Stimulated activated CD4-positive, alpha-beta T cell treated with anti-CD3 and anti-CD28 coated beads, Interleukin-1b, Interleukin-23, amount 100 ng/mL, for 4 hours (primary cell): Measurements from ENCODE around the gene EPB41L4A.
"Not testable (repeated sequence)": the region's sequence is repeated elsewhere in the genome, so short reads cannot be mapped to it uniquely, and the experiment has no call there.

Source experiments
- DNase-seq, 2 donors: peaks; one replicate each; pipeline ENCODE4 v3.0.0-alpha.2; 2020; ENCODE audit warnings: low read depth in 2 of 2

The EPB41L4A gene

DNA sequence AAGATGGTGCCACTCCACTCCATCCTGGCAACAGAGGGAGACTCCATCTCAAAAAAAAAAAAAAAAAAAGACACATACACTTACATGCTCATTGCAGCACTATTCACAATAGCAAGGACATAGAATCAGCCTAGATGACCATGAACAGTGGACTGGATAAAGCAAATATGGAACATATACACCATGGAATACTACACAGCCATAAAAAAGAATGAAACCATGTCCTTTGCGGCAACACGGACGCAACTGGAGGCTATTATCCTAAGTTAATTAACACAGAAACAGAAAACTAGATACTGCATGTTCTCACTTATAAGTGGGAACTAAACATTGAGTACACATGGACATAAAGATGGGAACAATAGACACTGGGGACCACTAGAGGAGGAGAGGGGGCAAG is 210.9 kb downstream of the EPB41L4A start:
- not testable (repeated sequence) for DNase-seq

- DNase-seq: no peak
Measured at GRCh38 chr5:112205846-112206245, 213.2 kb downstream of the EPB41L4A start.

GRCh38 chr5:112203229-112203628 is 215.8 kb downstream of the EPB41L4A start:
- DNase-seq: no peak

DNA sequence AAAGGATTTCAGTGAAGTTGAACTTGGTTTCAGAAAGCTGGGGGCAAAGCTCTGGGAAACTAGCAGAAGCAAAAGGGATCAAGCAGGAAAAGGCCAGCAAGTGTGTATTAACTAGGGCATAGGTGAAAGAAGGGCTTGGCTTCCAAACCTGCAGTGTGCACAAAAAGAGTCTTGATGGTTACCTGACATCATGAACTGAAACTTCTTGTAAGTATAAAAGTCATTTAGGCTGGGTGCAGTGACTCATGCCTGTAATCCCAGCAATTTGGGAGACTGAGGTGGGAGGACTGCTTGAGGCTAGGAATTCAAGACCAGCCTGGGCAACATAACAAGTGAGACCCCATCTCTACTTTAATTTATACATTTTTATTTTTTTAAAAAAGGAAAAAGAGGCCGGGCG is 216.4 kb downstream of the EPB41L4A start:
- no peak for DNase-seq

DNA sequence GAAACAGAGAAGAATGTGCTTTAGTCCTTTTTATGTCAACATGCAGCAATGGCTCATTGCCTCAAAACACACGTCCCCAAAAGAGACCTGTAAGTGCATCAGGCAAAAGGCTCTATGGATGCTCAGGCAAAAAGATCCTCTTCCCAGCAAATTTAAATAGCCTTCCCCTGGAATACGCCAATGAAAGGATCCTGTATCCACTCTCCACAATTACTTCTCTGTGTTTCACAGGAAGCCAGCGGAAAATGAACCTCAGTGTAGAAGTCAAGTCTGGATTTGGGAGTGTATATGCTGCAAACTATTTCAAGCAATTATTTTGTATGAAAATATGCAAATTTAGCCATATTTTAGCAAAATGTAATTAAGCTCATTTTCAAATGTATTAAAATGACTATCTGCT is 217.9 kb downstream of the EPB41L4A start:
- DNase-seq: no peak

DNA sequence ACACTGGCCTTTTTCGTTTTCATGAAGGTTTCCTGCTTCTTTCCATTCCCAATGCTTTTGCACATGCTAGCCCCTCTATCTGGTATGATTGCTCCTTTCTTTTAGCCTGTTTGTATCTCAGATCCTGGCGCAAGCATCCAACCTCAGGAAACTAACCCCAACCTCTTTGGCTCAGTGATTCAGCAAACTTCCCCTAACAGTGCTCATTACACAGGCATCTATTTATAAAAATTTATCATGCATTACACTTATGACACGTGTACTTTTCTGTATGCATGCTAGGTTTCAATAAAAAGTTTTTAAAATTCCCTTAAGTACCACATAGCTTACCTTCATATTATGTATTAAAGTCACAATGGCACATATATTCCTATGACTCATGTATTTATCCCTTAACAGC is 218.9 kb downstream of the EPB41L4A start:
- DNase-seq: no peak

DNA sequence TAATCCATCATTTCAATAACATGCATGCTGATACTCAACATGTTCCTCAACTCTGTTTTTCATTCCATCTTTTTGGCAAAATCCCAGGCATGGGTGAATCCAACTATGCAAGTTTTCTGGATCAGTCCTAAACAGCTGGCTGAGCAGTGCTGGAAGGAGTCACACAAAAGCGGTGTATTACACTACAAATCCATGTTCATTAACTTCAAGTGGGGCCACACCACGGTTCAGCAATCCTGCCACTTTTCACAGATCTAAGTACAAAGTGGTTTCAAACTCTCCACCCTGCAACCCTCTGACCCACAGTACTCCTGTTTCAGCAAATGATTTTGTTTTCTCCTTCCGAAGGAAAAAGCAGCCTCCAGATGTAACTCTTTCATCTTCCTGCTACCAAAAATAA is 222.5 kb downstream of the EPB41L4A start:
- DNase-seq: no peak

- DNase-seq: no peak
Measured at GRCh38 chr5:112195924-112196323, 223.2 kb downstream of the EPB41L4A start.

DNA sequence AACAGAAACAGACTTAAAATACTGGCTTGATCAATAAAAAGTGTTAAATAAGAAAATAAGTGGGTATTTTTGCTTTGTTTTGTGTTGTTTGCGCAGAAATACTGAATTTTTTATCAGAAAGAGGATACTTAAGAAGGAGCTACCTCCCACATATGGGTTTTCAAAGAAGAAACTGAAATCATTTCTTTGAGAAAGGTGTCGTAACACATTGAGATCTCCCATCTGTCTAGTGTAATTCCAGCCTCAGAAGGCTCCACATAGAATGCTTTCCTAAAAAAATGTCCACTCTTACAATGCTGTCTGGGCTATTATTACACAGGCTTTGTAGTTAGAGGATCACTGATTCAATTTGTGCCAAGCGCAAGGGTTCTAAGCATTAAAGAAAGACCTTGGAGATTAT is 226.2 kb downstream of the EPB41L4A start:
- no peak for DNase-seq

- DNase-seq: no peak
Measured at GRCh38 chr5:112192072-112192471, 227.0 kb downstream of the EPB41L4A start.

- no peak for DNase-seq
Measured at GRCh38 chr5:112189391-112189790, 229.7 kb downstream of the EPB41L4A start.

DNA sequence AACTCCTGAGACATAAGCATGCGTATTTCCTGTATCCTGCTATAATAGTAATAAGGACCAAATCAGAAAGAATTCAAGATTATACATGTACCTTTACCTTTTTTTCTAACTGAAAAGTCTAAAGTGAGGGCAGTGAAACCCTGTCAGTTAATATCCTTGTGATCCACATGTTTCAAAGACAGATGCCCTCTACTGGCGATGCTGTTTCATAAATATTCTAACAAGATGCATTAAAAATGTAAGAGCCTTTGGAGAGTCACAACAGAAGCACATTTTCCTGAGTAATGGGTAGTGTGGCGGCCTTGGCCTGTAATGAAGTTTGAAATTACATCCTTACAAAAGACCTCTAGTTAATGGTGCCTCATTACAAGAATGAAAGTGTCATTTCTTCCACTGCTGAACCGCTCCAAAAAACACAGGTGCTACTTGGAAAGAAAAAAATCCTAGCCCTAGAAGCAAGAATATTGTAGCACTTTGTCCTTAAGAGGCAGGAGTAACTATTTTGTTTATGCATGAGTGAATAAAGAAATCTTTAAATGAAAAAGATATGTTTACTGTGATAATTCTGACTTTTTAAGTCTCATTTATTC is 232.6 kb downstream of the EPB41L4A start:
- DNase-seq: no peak

DNA sequence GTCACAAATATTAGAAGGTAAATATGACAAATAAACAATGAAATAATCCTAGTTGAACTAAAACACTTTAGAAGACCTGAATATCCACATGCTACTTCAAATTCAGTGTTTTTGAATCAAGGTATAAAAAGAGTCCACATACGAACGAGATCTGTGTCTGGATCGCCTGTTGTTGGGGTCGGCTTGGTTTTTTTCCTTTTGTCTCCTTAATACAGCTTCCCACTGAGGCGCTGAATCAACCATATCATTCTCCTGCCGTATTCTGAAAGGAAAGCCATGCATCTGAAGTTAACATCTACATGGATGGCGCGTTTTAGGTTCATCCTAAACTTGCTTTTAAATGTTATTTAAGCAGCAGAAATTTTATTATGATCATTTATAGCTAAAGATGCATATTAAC is 235.2 kb downstream of the EPB41L4A start:
- no peak for DNase-seq

GRCh38 chr5:112183103-112183711 is 235.9 kb downstream of the EPB41L4A start:
- no peak for DNase-seq

DNA sequence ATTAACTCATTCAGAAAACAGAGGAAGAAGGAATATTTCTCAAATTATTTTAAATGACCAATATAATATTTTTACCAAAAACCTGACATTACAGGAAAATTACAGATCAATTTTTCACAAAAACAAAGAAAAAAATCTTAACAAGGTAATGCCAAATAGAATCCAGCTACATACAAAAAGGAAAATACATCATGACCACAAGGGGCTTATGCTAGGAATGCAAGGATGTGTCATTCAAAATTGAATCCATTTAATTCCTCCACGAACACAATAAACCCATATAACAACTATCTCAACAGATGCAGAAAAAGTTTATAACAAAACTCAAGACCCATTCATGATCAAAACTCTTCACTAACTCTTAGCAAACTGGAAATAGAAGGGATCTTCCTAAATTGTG is 239.8 kb downstream of the EPB41L4A start:
- DNase-seq: no peak

DNA sequence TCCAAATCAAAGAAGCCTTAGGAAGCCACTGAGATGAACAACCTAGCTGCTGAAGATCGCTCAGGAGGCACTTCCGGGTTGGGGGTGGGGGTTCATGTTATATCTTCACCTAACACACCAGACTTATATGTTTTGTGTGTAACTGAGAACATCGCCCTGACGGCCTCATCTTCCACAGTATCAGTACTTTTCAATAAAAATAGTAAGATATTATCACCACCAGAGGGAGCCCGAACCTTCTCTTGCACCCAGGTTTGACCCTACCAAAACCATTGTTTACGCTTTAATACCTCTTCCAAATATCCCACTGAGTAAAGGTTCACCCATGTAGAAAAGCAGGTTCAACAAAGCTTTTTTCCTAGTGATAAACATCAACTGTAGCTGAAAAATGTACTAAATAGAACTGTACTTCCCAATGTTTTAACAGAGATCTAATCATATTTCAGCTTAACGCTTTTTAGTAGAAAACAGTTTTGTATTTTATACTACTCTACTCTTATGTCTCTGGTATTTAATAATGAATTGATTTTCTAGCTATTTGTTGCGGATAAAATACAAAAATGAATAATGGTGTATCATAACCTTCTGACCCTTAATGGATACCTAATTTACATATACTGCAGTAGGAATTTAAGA is 244.0 kb downstream of the EPB41L4A start:
- no peak for DNase-seq

DNA sequence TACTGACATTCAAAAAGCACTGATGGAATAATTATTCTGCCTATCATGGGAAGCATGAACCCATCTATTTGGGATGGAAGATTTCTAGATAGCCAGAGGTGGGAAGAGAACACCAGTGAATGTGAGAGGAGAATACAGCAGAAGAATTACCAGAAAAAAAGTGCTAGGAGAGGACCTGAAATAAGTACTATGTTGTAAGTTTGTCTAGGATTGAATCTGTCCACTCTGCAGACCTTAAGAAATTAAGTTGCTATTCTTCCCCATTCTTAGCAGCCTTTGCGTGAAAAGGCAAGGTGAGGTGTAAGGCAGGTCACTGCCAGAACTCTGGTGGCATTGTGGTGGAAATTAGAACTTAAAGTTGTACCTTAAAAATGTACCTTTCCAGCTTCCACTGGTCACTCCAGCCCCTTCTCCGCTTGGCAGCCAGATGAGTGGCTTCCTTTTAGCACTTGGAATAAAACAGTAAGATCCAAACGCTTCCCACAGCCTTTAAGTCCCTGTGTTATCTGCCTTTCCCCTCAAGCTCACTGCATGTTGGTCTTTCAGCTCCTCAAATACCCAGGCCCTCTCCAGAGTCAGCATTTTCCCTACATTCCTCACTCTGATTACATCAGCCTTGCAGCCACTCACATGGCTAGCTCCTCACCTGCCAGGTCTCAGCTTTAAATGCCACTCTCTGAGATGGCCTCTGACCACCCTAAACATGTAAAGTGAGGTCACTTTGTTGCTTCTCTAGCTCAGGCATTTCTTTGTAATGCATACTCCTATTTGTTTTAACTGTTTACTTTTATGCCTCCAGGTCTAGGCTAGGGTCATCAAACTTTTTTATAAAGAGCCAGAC is 253.0 kb downstream of the EPB41L4A start:
- DNase-seq: no peak

- DNase-seq: no peak
Measured at GRCh38 chr5:112165399-112165798, 253.7 kb downstream of the EPB41L4A start.

- no peak for DNase-seq
Measured at GRCh38 chr5:112163435-112163834, 255.6 kb downstream of the EPB41L4A start.

- DNase-seq: no peak
Measured at GRCh38 chr5:112161392-112161748, 257.7 kb downstream of the EPB41L4A start.

DNA sequence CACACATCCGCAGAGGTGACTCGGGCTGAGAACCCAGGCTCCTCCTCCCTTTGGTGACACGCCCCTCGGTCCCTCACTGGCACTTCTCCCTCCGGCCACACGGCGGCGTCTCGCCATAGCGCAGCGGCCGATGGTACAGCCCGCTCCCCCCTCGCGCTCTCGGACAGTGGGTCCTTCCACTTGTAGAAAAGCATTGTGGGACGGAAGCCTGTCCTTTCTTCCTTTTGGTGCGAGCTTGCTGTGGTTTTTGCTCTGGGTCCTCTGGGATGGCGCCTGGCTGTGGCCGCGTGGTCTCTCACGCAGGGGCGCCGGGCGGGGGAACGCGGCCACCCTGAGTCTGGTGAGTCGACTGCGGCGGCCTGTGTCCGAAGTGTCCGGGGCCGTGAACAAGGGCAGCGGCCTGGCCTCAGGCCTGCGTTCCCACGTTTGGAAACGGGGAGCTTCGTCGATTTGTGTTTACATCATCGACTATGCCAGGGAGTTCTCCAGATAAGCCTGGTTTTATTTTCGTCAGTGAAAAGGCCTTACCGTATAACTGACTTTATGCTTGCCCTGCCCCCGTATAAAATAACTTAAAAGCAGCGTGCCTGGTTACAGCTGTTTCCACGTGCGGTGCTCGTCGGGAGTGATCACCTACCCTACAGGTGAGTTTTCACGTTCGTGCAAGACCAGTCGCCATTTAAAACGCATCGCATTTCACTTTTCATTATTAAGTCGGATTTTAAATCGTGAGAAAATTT is 258.3 kb downstream of the EPB41L4A start:
- peak; percentile 92 to 93 for DNase-seq

DNA sequence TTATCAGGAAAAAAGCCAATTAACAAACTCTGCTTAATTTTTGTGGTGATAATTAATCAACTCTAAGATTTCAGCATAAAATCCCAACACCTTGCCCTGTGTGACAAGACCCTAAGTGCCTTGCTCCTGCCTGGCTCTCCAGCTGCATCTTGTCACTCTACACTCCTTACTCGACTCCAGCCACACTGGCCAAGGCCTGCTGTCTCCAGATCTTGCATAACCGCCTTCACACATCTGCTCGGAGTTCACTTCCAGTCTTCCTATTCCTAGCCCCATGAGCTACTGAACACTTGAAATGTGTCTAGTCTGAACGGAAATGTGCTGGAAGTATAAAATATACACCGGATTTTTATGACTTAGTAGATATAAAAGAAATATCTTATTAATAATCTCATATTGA is 259.6 kb downstream of the EPB41L4A start:
- DNase-seq: no peak
